IPS-15b (cell line): ENCODE data around the gene DVL1.
A peak's percentile ranks its signal among the peaks of the same experiment; 100 is the strongest.
"Not testable (repeated sequence)": the region's sequence is repeated elsewhere in the genome, so short reads cannot be mapped to it uniquely, and the experiment has no call there.

Experiments used
- H3K27me3 ChIP-seq: one replicate; pipeline ENCODE4 v1.6.1; 2013; ENCODE audit warnings: low read length; ENCODE audit not compliant: control insufficient read depth, insufficient read depth
- H3K36me3 ChIP-seq: one replicate; pipeline ENCODE4 v1.6.1; 2013; ENCODE audit warnings: low read length; ENCODE audit not compliant: control insufficient read depth, insufficient read depth
- H3K4me1 ChIP-seq: one replicate; pipeline ENCODE4 v1.6.1; 2013; ENCODE audit warnings: mild to moderate bottlenecking, low read length; ENCODE audit not compliant: control insufficient read depth, insufficient read depth
- H3K4me3 ChIP-seq: one replicate; pipeline ENCODE4 v1.5.1; 2013; ENCODE audit warnings: low read depth, low read length
- H3K9ac ChIP-seq: one replicate; pipeline ENCODE4 v1.6.1; 2013; ENCODE audit warnings: low read depth, mild to moderate bottlenecking, low read length
- H3K9me3 ChIP-seq: one replicate; pipeline ENCODE4 v1.6.1; 2013; ENCODE audit warnings: mild to moderate bottlenecking, low read length; ENCODE audit not compliant: control insufficient read depth, insufficient read depth

Gene DVL1

GRCh38 chr1:1317420-1317819 lies 31.8 kb downstream of the DVL1 start:
- Histone ChIP-seq H3K4me1 (peaks cover 3% of the 10 kb centered on the region), H3K9me3 (no peaks in the 10 kb centered on the region), H3K9ac (no peak overlapping the region), H3K36me3 (peaks cover 56% of the 10 kb centered on the region), H3K4me3 (no peak overlapping the region), H3K27me3 (no peaks in the 10 kb centered on the region)

GRCh38 chr1:1316199-1316598 lies 33.0 kb downstream of the DVL1 start:
- not testable (repeated sequence) for H3K27me3 ChIP-seq, H3K4me1 ChIP-seq, H3K9me3 ChIP-seq, H3K4me3 ChIP-seq, H3K9ac ChIP-seq
- H3K36me3 ChIP-seq: peaks cover 62% of the 10 kb centered on the region

GRCh38 chr1:1315435-1315954 lies 33.7 kb downstream of the DVL1 start:
- no peak overlapping the region for H3K4me3 ChIP-seq
- peaks cover 62% of the 10 kb centered on the region for H3K36me3 ChIP-seq
- H3K27me3 ChIP-seq: no peaks in the 10 kb centered on the region
- H3K9me3 ChIP-seq: no peaks in the 10 kb centered on the region
- peaks cover 3% of the 10 kb centered on the region for H3K4me1 ChIP-seq
- peak overlapping the region; percentile 60 for H3K9ac ChIP-seq

GRCh38 chr1:1314678-1315335 lies 34.4 kb downstream of the DVL1 start:
- Histone ChIP-seq H3K4me1 (peaks cover 5% of the 10 kb centered on the region), H3K9ac (peak overlapping the region; percentile 60), H3K4me3 (no peak overlapping the region), H3K36me3 (peaks cover 62% of the 10 kb centered on the region), H3K27me3 (no peaks in the 10 kb centered on the region), H3K9me3 (no peaks in the 10 kb centered on the region)

GRCh38 chr1:1314237-1314586 lies 35.0 kb downstream of the DVL1 start:
- H3K36me3 ChIP-seq: peaks cover 61% of the 10 kb centered on the region
- H3K27me3 ChIP-seq: no peaks in the 10 kb centered on the region
- H3K4me3 ChIP-seq: no peak overlapping the region
- no peaks in the 10 kb centered on the region for H3K9me3 ChIP-seq
- peaks cover 6% of the 10 kb centered on the region for H3K4me1 ChIP-seq
- H3K9ac ChIP-seq: no peak overlapping the region

GRCh38 chr1:1313500-1314236 lies 35.5 kb downstream of the DVL1 start:
- H3K9ac ChIP-seq: no peak overlapping the region
- no peaks in the 10 kb centered on the region for H3K9me3 ChIP-seq
- H3K36me3 ChIP-seq: peaks cover 56% of the 10 kb centered on the region
- no peaks in the 10 kb centered on the region for H3K27me3 ChIP-seq
- no peak overlapping the region for H3K4me3 ChIP-seq
- H3K4me1 ChIP-seq: peaks cover 6% of the 10 kb centered on the region

GRCh38 chr1:1312450-1313314 lies 36.5 kb downstream of the DVL1 start:
- peaks cover 6% of the 10 kb centered on the region for H3K4me1 ChIP-seq
- no peak overlapping the region for H3K9ac ChIP-seq
- peaks cover 56% of the 10 kb centered on the region for H3K36me3 ChIP-seq
- no peaks in the 10 kb centered on the region for H3K27me3 ChIP-seq
- no peaks in the 10 kb centered on the region for H3K9me3 ChIP-seq
- no peak overlapping the region for H3K4me3 ChIP-seq

GRCh38 chr1:1311107-1312104 lies 37.8 kb downstream of the DVL1 start:
- peaks cover 6% of the 10 kb centered on the region for H3K4me1 ChIP-seq
- peaks cover 56% of the 10 kb centered on the region for H3K36me3 ChIP-seq
- H3K9ac ChIP-seq: no peak overlapping the region
- H3K4me3 ChIP-seq: no peak overlapping the region
- no peaks in the 10 kb centered on the region for H3K9me3 ChIP-seq
- no peaks in the 10 kb centered on the region for H3K27me3 ChIP-seq

- H3K4me1 ChIP-seq: peaks cover 8% of the 10 kb centered on the region
- no peak overlapping the region for H3K4me3 ChIP-seq
- H3K27me3 ChIP-seq: no peaks in the 10 kb centered on the region
- peak overlapping the region; percentile 37 for H3K9ac ChIP-seq
- no peaks in the 10 kb centered on the region for H3K9me3 ChIP-seq
- H3K36me3 ChIP-seq: peaks cover 56% of the 10 kb centered on the region
These were observed 38.7 kb downstream of the DVL1 start for GRCh38 chr1:1310476-1311053.

GRCh38 chr1:1310109-1310385 lies 39.2 kb downstream of the DVL1 start:
- Histone ChIP-seq H3K4me3 (no peak overlapping the region), H3K36me3 (peaks cover 54% of the 10 kb centered on the region), H3K9ac (peak overlapping the region; percentile 37)

More at GRCh38 chr1:1310109-1310385, 39.2 kb downstream of the DVL1 start:
- Histone ChIP-seq H3K4me1 (peaks cover 7% of the 10 kb centered on the region), H3K9me3 (no peaks in the 10 kb centered on the region), H3K27me3 (no peaks in the 10 kb centered on the region)
